ENCODE data around the gene SART3.

DNA sequence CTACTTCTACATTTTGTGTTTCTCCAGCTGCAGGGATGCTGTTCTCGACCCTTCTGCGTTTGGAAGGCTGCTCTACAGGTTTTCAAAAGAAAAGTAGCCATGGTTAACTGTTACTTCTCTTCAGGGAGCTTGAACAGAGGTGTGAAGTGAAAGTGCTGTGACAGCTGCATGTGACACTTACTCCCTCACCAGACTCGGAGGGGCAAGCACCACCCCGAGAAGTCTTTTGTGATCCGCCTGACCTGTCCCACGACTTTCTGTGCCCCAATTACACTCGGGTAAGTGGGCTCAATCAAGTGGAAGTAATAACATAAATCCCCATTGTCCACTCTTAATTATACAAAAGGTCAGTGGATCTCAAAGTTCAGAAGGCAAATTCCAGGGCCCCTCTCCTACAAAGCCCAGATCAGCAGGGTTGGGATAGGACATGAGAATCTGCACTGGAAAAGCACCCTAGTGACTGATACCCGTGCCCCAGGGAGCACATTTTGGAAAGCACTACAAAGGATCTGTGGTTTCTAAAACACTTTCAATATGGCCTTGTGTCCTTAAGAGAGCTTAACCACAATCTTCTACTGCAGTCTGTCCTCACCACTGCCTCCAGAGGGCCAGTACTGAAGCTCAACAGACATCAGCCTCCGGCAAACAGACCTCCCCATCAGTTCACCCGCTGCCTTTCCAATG lies 34.3 kb downstream of the SART3 start:
- TF ChIP-seq CTCF (IDR thresholded peaks at IDR 0.05), result no peak; the same call in 1 of the 2 replicates
- TF ChIP-seq, protein P1, sequence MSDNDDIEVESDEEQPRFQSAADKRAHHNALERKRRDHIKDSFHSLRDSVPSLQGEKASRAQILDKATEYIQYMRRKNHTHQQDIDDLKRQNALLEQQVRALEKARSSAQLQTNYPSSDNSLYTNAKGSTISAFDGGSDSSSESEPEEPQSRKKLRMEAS (IDR thresholded peaks at IDR 0.05; ENCODE audit: low read depth), result no peak
- no peak for TF ChIP-seq RAD21 (IDR thresholded peaks at IDR 0.05; ENCODE audit: low read length)
- no peak for TF ChIP-seq ZBTB33 (IDR thresholded peaks at IDR 0.05; ENCODE audit: borderline replicate concordance, low read depth)
- TF ChIP-seq SIN3A (IDR thresholded peaks at IDR 0.05; ENCODE audit: borderline replicate concordance, low read depth, low read length), result no peak
- no peak for TF ChIP-seq TAF1 (IDR thresholded peaks at IDR 0.05; ENCODE audit: borderline replicate concordance, low read depth, low read length)
- no peak for TF ChIP-seq JUND (IDR thresholded peaks at IDR 0.05)
- TF ChIP-seq POLR2AphosphoS5 (IDR thresholded peaks at IDR 0.05; ENCODE audit: low read depth, low read length), result no peak
- TF ChIP-seq NRF1 (IDR thresholded peaks at IDR 0.05; ENCODE audit: low read depth, low read length), result no peak
- TF ChIP-seq TCF12 (IDR thresholded peaks at IDR 0.05), result no peak
- TF ChIP-seq ELF1 (IDR thresholded peaks at IDR 0.05), result no peak
- no peak for TF ChIP-seq NFIC (IDR thresholded peaks at IDR 0.05; ENCODE audit: borderline replicate concordance)
